Heart right ventricle (tissue), 16 donors: ENCODE data around the gene RXFP1. TPM values are rescaled to one million over a fixed set of nuclear protein-coding genes. Genes with fewer than 3 reads are reported as not detected.

ENCODE experiments used
- ATAC-seq, 8 donors: fragments of 200-7000 bp; cut with Tn5 transposase; one replicate each; pipeline ENCODE4 v1.9.1; 2020; ENCODE audit warnings: mild to moderate bottlenecking in 8 of 8, moderate library complexity in 8 of 8, moderate number of reproducible peaks in 1 of 8
- DNase-seq, 2 donors: peaks; one replicate each; pipeline ENCODE4 v3.0.0-alpha.2; 2020
- H3K27ac ChIP-seq, 10 donors: fragments of 200-600 bp; sonication (generic) in 2 of 10; one replicate each; pipeline versions ENCODE4 v1.5.0 to v1.8.0; 2020 to 2022; ENCODE audit warnings: mild to moderate bottlenecking in 3 of 10
- H3K27me3 ChIP-seq, 7 donors: fragments of 200-600 bp; one replicate each; pipeline ENCODE4 v1.8.0; 2021 to 2022; ENCODE audit warnings: mild to moderate bottlenecking in 2 of 7
- H3K36me3 ChIP-seq, 9 donors: fragments of 200-600 bp; sonication (generic) in 1 of 9; one replicate each; pipeline versions ENCODE4 v1.5.0 to v1.8.0; 2020 to 2022; ENCODE audit warnings: mild to moderate bottlenecking in 2 of 9
- H3K4me1 ChIP-seq, 9 donors: fragments of 200-600 bp; sonication (generic) in 1 of 9; one replicate each; pipeline versions ENCODE4 v1.5.0 to v1.8.0; 2020 to 2022; ENCODE audit warnings: mild to moderate bottlenecking in 4 of 9
- H3K4me3 ChIP-seq, 10 donors: fragments of 200-600 bp; sonication (generic) in 2 of 10; one replicate each; pipeline versions ENCODE4 v1.5.0 to v1.8.0; 2020 to 2022; ENCODE audit warnings: mild to moderate bottlenecking in 7 of 10, moderate library complexity in 2 of 10
- H3K9me3 ChIP-seq, 11 donors: fragments of 200-600 bp in 10 of 11; sonication (generic) in 2 of 11; one replicate each; pipeline versions ENCODE4 v1.5.0 to v1.8.0; 2013 to 2022; ENCODE audit warnings: mild to moderate bottlenecking in 2 of 11, control low read depth in 1 of 11, moderate library complexity in 1 of 11
- WGBS, 2 donors: extraction: QIAGEN DNeasy Blood & Tissue Kit; methylation state at CpG; one replicate each; pipeline ENCODE4 v1.1.7; 2013; ENCODE audit warnings: inconsistent platforms in 1 of 2; 5-methylcytosine and 5-hydroxymethylcytosine counted together
- intact Hi-C, 10 donors: fragments of 100-400 bp; cut with DNase I; formaldehyde crosslinking; loops; one replicate each; pipeline versions ENCODE4 v1.11.1 to v1.14.2; 2022
- polyA plus RNA-seq, 2 donors: library from polyadenylated mRNA; stranded (reverse); fragments of 200-250 nt; gene quantifications; one replicate each; pipeline ENCODE4 v1.2.3, GENCODE V29; 2013
- total RNA-seq, 10 donors: library from RNA; stranded (reverse); fragmentation: NEBNext Ultra II Directional in 3 of 10; extraction: Animal tissue kit (Norgen Biotek cat#: 25700) in 3 of 10; gene quantifications; one replicate each; pipeline versions ENCODE4 v1.2.1 to v1.2.4, GENCODE V29; 2021 to 2023
- TF ChIP-seq, protein P1 (sequence below), 9 donors: fragments of 200-600 bp; sonication (generic) in 2 of 9; IDR thresholded peaks; one replicate each; pipeline versions ENCODE4 v1.5.0 to v1.8.0; 2021 to 2022; ENCODE audit warnings: antibody characterized with exemption in 9 of 9, mild to moderate bottlenecking in 5 of 9, moderate library complexity in 1 of 9
- donor health status: Arrhythmogenic right ventricular cardiomyopathy.
- donor health status: ischemic (EF 13 %, LVEDD 7.1; RV severe dilation, severe dysfunction).
- donor health status: healthy with polysubstance abuse.
- donor health status: DM: no; HTN: yes; CAD: no.
- donor health status: DM: no; HTN: no; CAD: no.
- donor health status: ischemic (EF 25% LVEDD 6.9; RV normal size, moderate dysfunction).
- donor health status: ischemic (EF 25% LVEDD 5.7; RV mildly dilated, moderate dysfunction).
- donor health status: healthy.
- donor health status: DM: yes; HTN: yes; CAD: no.
- donor health status: Ischemic cardiomyopathy.
- donor health status: ischemic (EF 35%, LVEDD 5.7; RV mildly dilated, moderate dysfunction).
- donor health status: nonischemic (EF 11% LVEDD 7.7; RV severe dilation, severe dysfunction).
- donor health status: DM: yes; HTN: yes; CAD: no.
- donor health status: PGD.
- donor health status: ischemic (EF 29% LVEDD 5.4; RV normal size, mild dysfunction).
- donor health status: nonischemic (EF 23%, LVEDD 6.1; RV moderate dilation, normal function).

Gene RXFP1
- total and polyA plus RNA-seq, 12 donors = 0.07 to 0.16 TPM; not detected in 10

DNA sequence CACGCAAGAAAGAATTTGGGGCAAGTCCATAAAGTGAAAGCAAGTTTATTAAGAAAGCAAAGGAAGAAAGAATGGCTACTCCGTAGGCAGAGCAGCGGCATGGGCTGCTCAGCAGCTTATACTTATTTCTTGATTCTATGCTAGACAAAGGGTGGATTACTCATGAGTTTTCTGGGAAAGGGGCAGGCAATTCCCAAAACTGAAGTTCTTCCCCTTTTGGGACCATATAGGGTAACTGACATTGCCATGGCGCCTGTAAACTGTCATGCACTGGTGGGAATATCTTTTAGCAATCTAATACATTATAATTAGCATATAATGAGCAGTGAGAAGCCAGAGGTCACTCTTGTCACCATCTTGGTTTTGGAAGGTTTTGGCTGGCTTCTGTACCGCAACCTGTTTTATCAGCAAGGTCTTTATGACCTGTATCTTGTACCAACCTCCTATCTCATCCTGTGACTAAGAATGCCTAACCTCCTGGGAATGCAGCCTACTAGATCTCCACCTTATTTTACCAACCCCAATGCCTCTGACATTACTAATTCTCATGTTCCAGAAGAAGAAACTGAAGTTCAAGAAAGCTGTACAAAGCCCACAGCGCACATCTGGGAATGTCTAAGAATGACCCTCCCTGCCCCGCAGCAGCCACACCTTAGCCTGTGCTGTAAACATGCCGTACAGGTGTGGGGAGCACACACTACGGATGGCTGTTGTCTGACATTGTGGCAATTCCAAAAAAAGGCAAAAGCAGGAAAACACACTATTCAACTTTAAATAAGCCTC, 18.6 kb downstream of the RXFP1 start:
- Histone ChIP-seq H3K9me3 (no peaks in the 10 kb centered on the region), H3K4me1 (peaks cover 0 to 11% (median 0%) of the 10 kb centered on the region in 9 donors), H3K27me3 (no peaks in the 10 kb centered on the region), H3K36me3 (no peaks in the 10 kb centered on the region), H3K4me3 (no peak overlapping the region), H3K27ac (no peak overlapping the region)
- DNase-seq (no peak), ATAC-seq (no peak)
- TF ChIP-seq, protein P1, sequence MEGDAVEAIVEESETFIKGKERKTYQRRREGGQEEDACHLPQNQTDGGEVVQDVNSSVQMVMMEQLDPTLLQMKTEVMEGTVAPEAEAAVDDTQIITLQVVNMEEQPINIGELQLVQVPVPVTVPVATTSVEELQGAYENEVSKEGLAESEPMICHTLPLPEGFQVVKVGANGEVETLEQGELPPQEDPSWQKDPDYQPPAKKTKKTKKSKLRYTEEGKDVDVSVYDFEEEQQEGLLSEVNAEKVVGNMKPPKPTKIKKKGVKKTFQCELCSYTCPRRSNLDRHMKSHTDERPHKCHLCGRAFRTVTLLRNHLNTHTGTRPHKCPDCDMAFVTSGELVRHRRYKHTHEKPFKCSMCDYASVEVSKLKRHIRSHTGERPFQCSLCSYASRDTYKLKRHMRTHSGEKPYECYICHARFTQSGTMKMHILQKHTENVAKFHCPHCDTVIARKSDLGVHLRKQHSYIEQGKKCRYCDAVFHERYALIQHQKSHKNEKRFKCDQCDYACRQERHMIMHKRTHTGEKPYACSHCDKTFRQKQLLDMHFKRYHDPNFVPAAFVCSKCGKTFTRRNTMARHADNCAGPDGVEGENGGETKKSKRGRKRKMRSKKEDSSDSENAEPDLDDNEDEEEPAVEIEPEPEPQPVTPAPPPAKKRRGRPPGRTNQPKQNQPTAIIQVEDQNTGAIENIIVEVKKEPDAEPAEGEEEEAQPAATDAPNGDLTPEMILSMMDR (IDR thresholded peaks at IDR 0.05) = no peak
- intact Hi-C loops = no loop called here
- WGBS, 2 donors = 74 to 75% methylated on average over 9 of the region's 9 CpGs

DNA sequence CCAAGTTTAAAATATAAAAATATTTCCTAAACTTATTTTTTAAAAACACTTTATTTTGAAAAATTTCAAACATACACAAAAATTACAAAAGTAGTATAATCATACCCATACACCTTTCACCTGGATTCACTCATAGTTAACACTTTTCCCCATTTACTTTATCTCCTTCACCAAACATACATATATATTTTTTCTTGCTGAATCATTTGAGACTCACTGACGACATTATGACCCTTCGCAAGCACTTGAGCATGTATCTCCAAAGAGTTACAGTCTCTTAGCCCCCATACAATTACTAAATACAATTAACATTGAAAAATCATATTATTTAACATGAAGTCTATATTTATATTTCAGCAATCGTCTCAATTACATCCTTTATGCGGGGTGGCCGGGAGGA, 19.8 kb downstream of the RXFP1 start:
- H3K4me3 ChIP-seq = no peak overlapping the region
- no peak for DNase-seq
- no peak overlapping the region for H3K27ac ChIP-seq
- intact Hi-C loops = no loop called here
- peaks cover 0 to 11% (median 0%) of the 10 kb centered on the region in 9 donors for H3K4me1 ChIP-seq
- no peaks in the 10 kb centered on the region for H3K9me3 ChIP-seq
- TF ChIP-seq, protein P1 (IDR thresholded peaks at IDR 0.05) = no peak
- H3K36me3 ChIP-seq = no peaks in the 10 kb centered on the region
- no peaks in the 10 kb centered on the region for H3K27me3 ChIP-seq
- WGBS, 2 donors = 91 to 92% methylated on average over 5 of the region's 5 CpGs
- no peak for ATAC-seq

DNA sequence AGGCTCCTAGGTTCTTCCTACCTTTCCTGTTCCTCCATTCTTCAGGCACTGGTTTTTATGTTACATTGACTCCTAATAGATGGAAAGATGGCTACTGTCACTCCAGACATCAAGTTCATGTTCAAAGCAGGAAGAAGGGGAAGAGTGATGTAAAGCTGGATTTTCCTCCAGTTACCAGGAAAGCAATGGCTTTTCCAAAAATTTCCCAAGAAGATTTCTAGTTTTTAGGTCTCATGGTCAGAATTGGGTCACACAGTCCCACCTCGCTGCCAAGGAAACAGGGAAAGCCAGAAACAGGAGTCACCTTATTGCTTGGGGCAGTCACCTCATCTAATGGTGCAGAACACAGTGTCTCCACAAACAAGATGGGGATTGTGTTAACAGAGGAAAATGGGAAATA, 21.5 kb downstream of the RXFP1 start:
- Histone ChIP-seq H3K36me3 (no peaks in the 10 kb centered on the region), H3K27ac (no peak overlapping the region), H3K27me3 (no peaks in the 10 kb centered on the region), H3K4me3 (no peak overlapping the region), H3K4me1 (peaks cover 0 to 11% (median 0%) of the 10 kb centered on the region in 9 donors), H3K9me3 (peaks cover 0 to 5% (median 0%) of the 10 kb centered on the region in 11 donors)
- 88 to 93% methylated on average over 1 of the region's 1 CpG for WGBS, 2 donors
- DNase-seq (no peak), ATAC-seq (no peak)
- intact Hi-C loops = no loop called here
- TF ChIP-seq, protein P1 (IDR thresholded peaks at IDR 0.05) = no peak

DNA sequence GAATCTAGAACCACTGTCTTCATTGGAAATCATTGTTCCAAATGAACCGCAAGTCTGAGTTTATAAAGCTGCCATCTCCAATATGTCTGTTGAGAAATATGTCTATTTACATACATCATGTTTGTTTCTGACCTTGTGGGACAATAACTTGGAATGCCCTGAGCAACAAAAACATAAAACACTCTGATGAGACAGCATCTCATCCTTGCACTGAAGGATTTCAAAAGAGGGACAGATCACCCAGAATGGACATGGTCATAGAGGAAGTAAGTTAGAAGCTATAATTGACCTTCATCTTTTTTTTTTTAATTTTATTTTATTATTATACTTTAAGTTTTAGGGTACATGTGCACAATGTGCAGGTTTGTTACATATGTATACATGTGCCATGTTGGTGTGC, 22.5 kb downstream of the RXFP1 start:
- H3K27me3 ChIP-seq = no peaks in the 10 kb centered on the region
- no peak for DNase-seq
- H3K9me3 ChIP-seq = peaks cover 0 to 10% (median 0%) of the 10 kb centered on the region in 11 donors
- no peak for ATAC-seq
- 96 to 98% methylated on average over 1 of the region's 1 CpG for WGBS, 2 donors
- peaks cover 0 to 11% (median 0%) of the 10 kb centered on the region in 9 donors for H3K4me1 ChIP-seq
- H3K36me3 ChIP-seq = no peaks in the 10 kb centered on the region
- TF ChIP-seq, protein P1 (IDR thresholded peaks at IDR 0.05) = no peak
- no peak overlapping the region for H3K4me3 ChIP-seq
- H3K27ac ChIP-seq = no peak overlapping the region
- intact Hi-C loops = no loop called here
